ENCODE results near the gene PAIP2. TPM values are rescaled to one million over a fixed set of nuclear protein-coding genes. Genes with fewer than 3 reads are reported as not detected.
"Not testable (repeated sequence)": the region's sequence is repeated elsewhere in the genome, so short reads cannot be mapped to it uniquely, and the experiment has no call there.

PAIP2 gene
- total RNA-seq, 1 donor from 2014 or later = 148 TPM

GRCh38 chr5:139340051-139340450 is 1.6 kb upstream of the PAIP2 start:
- H3K27me3 ChIP-seq (ENCODE audit: low read depth) = no peaks in the 10 kb centered on the region
- H3K4me3 ChIP-seq = no peak overlapping the region
- peaks cover 43% of the 10 kb centered on the region for H3K4me1 ChIP-seq
- no peak for TF ChIP-seq CTCF (IDR thresholded peaks at IDR 0.05; ENCODE audit: borderline replicate concordance)
- no peak overlapping the region for H3K27ac ChIP-seq (replicated peaks)
- no peaks in the 10 kb centered on the region for H3K9me3 ChIP-seq (replicated peaks)
- H3K36me3 ChIP-seq = peaks cover under 1% of the 10 kb centered on the region
- DNase-seq = no peak
- intact Hi-C loops (cut with micrococcal nuclease) = no loop called here

- no peak for TF ChIP-seq CTCF (IDR thresholded peaks at IDR 0.05; ENCODE audit: borderline replicate concordance)
- peak overlapping the region; percentile 97 for H3K27ac ChIP-seq (replicated peaks)
- no peak for DNase-seq
- no peaks in the 10 kb centered on the region for H3K27me3 ChIP-seq (ENCODE audit: low read depth)
- H3K9me3 ChIP-seq (replicated peaks) = no peaks in the 10 kb centered on the region
- peaks cover 46% of the 10 kb centered on the region for H3K4me1 ChIP-seq
- H3K4me3 ChIP-seq = peak overlapping the region; percentile 94
- intact Hi-C loops (cut with micrococcal nuclease) = no loop called here
- peaks cover 11% of the 10 kb centered on the region for H3K36me3 ChIP-seq
Measured at GRCh38 chr5:139341187-139341688, 416 bp upstream of the PAIP2 start.

- no peaks in the 10 kb centered on the region for H3K9me3 ChIP-seq (replicated peaks)
- intact Hi-C loops (cut with micrococcal nuclease) = no loop called here
- H3K4me1 ChIP-seq = peaks cover 54% of the 10 kb centered on the region
- H3K36me3 ChIP-seq = peaks cover 11% of the 10 kb centered on the region
- H3K27ac ChIP-seq (replicated peaks) = peak overlapping the region; percentile 97
- H3K27me3 ChIP-seq (ENCODE audit: low read depth) = no peaks in the 10 kb centered on the region
- no peak for TF ChIP-seq CTCF (IDR thresholded peaks at IDR 0.05; ENCODE audit: borderline replicate concordance)
- no peak for DNase-seq
- H3K4me3 ChIP-seq = peak overlapping the region; percentile 94
Measured at GRCh38 chr5:139342423-139342723, 719 bp downstream of the PAIP2 start.

GRCh38 chr5:139343476-139343875 is 1.8 kb downstream of the PAIP2 start:
- Histone ChIP-seq H3K27ac (replicated peaks) (no peak overlapping the region), H3K4me1 (peaks cover 63% of the 10 kb centered on the region)

GRCh38 chr5:139344177-139344576 is 2.5 kb downstream of the PAIP2 start:
- no peak for DNase-seq
- intact Hi-C loops (cut with micrococcal nuclease) = no loop called here
- Histone ChIP-seq H3K4me1 (peaks cover 70% of the 10 kb centered on the region), H3K4me3 (no peak overlapping the region), H3K9me3 (replicated peaks) (no peaks in the 10 kb centered on the region), H3K27me3 (ENCODE audit: low read depth) (no peaks in the 10 kb centered on the region), H3K27ac (replicated peaks) (no peak overlapping the region), H3K36me3 (peaks cover 11% of the 10 kb centered on the region)
- TF ChIP-seq CTCF (IDR thresholded peaks at IDR 0.05; ENCODE audit: borderline replicate concordance) = no peak

More at GRCh38 chr5:139343476-139343875, 1.8 kb downstream of the PAIP2 start:
- H3K4me3 ChIP-seq = peak overlapping the region; percentile 94
- H3K27me3 ChIP-seq (ENCODE audit: low read depth) = no peaks in the 10 kb centered on the region
- intact Hi-C loops (cut with micrococcal nuclease) = no loop called here
- DNase-seq = no peak
- no peak for TF ChIP-seq CTCF (IDR thresholded peaks at IDR 0.05; ENCODE audit: borderline replicate concordance)
- no peaks in the 10 kb centered on the region for H3K9me3 ChIP-seq (replicated peaks)
- H3K36me3 ChIP-seq = peaks cover 11% of the 10 kb centered on the region

- intact Hi-C loops (cut with micrococcal nuclease); H3K27ac ChIP-seq (replicated peaks); H3K9me3 ChIP-seq (replicated peaks); DNase-seq; H3K4me3 ChIP-seq; H3K27me3 ChIP-seq (ENCODE audit: low read depth): not testable (repeated sequence)
- H3K36me3 ChIP-seq = peaks cover 11% of the 10 kb centered on the region
- H3K4me1 ChIP-seq = peaks cover 82% of the 10 kb centered on the region
Measured at GRCh38 chr5:139345442-139345841, 3.8 kb downstream of the PAIP2 start.

GRCh38 chr5:139347863-139348262 is 6.2 kb downstream of the PAIP2 start:
- H3K4me3 ChIP-seq; H3K27ac ChIP-seq (replicated peaks); intact Hi-C loops (cut with micrococcal nuclease); H3K9me3 ChIP-seq (replicated peaks); H3K27me3 ChIP-seq (ENCODE audit: low read depth); DNase-seq: not testable (repeated sequence)
- peaks cover 11% of the 10 kb centered on the region for H3K36me3 ChIP-seq
- H3K4me1 ChIP-seq = peaks cover 85% of the 10 kb centered on the region
